K562 (cell line): Measurements from ENCODE around the gene IFNK. TPM values are rescaled to one million over a fixed set of nuclear protein-coding genes. Genes with fewer than 3 reads are reported as not detected.

Experiments used
- ATAC-seq: fragments of 200-7000 bp; cut with Tn5 transposase; 3 replicates; pipeline ENCODE4 v1.9.1; 2020; ENCODE audit warnings: moderate library complexity
- BruUV-seq: library from RNA; stranded (reverse); fragments of 400-500 nt; replicated peaks from 2 replicates; lab custom pipeline; 2021; lab: Mats Ljungman, UMichigan
- CTCF ChIA-PET: fragments of 300-600 bp; formaldehyde crosslinking; extraction: SDS; loops from one replicate; lab custom pipeline; 2021; ENCODE audit warnings: low intra/inter-chr PET ratio; lab: Yijun Ruan, JAX
- POLR2A ChIA-PET: fragments of 300-600, 350-650 bp; sonication (Branson Sonifier 250); formaldehyde crosslinking; extraction: SDS; loops from one replicate; lab custom pipeline; 2021; ENCODE audit warnings: antibody characterized with exemption, inconsistent platforms; lab: Yijun Ruan, JAX
- DNase-seq, 4 experiments: peaks; one replicate each; pipeline versions ENCODE4 v3.0.0 to v3.0.0-alpha.2; 2011 to 2018; ENCODE audit warnings: low spot score in 3 of 4, mixed read lengths in 3 of 4; ENCODE audit errors: extremely low read depth in 1 of 4
- FAIRE-seq: peaks from 2 replicates; lab custom pipeline; 2011; peaks lifted over from hg19 to GRCh38; lab: Jason Lieb, UNC
- H2AFZ ChIP-seq: 2 replicates; pipeline ENCODE4 v1.6.0; 2011; ENCODE audit warnings: low read depth, low read length, control low read depth, inconsistent platforms
- H3K27ac ChIP-seq: fragments of 200-600 bp; 3 replicates; pipeline ENCODE4 v1.8.0; 2011; ENCODE audit warnings: low read depth, mild to moderate bottlenecking, control low read depth, inconsistent platforms, low read length, moderate library complexity, mixed read lengths; ENCODE audit errors: extremely low read depth
- H3K27me3 ChIP-seq, 2 experiments: fragments of 300-600 bp in 1 of 2; 2 replicates in 1 of 2; 3 replicates in 1 of 2; pipeline versions ENCODE4 v1.6.0 to v1.8.0; 2011; ENCODE audit warnings: inconsistent platforms in 2 of 2, low read length in 2 of 2, mild to moderate bottlenecking in 1 of 2, mixed read lengths in 1 of 2, moderate library complexity in 1 of 2; ENCODE audit not compliant: control insufficient read depth in 2 of 2, insufficient read depth in 2 of 2
- H3K36me3 ChIP-seq: fragments of 300-600 bp; 3 replicates; pipeline ENCODE4 v1.8.0; 2011; ENCODE audit warnings: mild to moderate bottlenecking, low read length, inconsistent platforms; ENCODE audit not compliant: control insufficient read depth, insufficient read depth
- H3K4me1 ChIP-seq, 2 experiments: fragments of 200-600 bp in 1 of 2; replicated peaks in 1 of 2; 2 replicates in 1 of 2; 3 replicates in 1 of 2; pipeline versions ENCODE4 v1.5.1 to v1.8.0; 2011; ENCODE audit warnings: inconsistent platforms in 2 of 2, low read length in 2 of 2, mild to moderate bottlenecking in 1 of 2, mixed read lengths in 1 of 2, moderate library complexity in 1 of 2; ENCODE audit not compliant: control insufficient read depth in 2 of 2, insufficient read depth in 2 of 2
- H3K4me2 ChIP-seq: 2 replicates; pipeline ENCODE4 v1.6.1; 2011; ENCODE audit warnings: low read length, control low read depth, inconsistent platforms, mixed read lengths; ENCODE audit not compliant: insufficient read depth
- H3K4me3 ChIP-seq: fragments of 200-600 bp; sonication (generic), shearing (Covaris generic); 2 replicates; pipeline ENCODE4 v1.5.1; 2016; ENCODE audit warnings: control low read depth, inconsistent platforms
- H3K79me2 ChIP-seq: fragments of 200-600 bp; 3 replicates; pipeline ENCODE4 v1.8.0; 2011; ENCODE audit warnings: low read length, inconsistent platforms; ENCODE audit not compliant: control insufficient read depth, insufficient read depth
- H3K9ac ChIP-seq, 2 experiments: 2 replicates each; pipeline versions ENCODE4 v1.6.0 to v1.6.1; 2011; ENCODE audit warnings: low read depth in 2 of 2, low read length in 2 of 2, control low read depth in 1 of 2, inconsistent platforms in 1 of 2, mild to moderate bottlenecking in 1 of 2, mixed read lengths in 1 of 2; ENCODE audit not compliant: insufficient read depth in 1 of 2
- H3K9me1 ChIP-seq: one replicate; pipeline ENCODE4 v1.6.0; 2011; ENCODE audit warnings: inconsistent platforms, mild to moderate bottlenecking, low read length, moderate library complexity; ENCODE audit not compliant: control insufficient read depth, insufficient read depth
- H3K9me3 ChIP-seq: replicated peaks from 2 replicates; pipeline ENCODE4 v1.5.1; 2011; ENCODE audit warnings: low read depth, low read length, inconsistent platforms; ENCODE audit not compliant: control insufficient read depth, insufficient read depth
- H4K20me1 ChIP-seq: replicated peaks from 2 replicates; pipeline ENCODE4 v1.6.1; 2011; ENCODE audit warnings: low read length, inconsistent platforms, mixed read lengths; ENCODE audit not compliant: control insufficient read depth, insufficient read depth
- AFF1 ChIP-seq, 2 experiments: fragments of 450-650 bp; IDR thresholded peaks; 2 replicates each; pipeline ENCODE4 v1.6.1; 2018; ENCODE audit warnings: mild to moderate bottlenecking in 2 of 2, low read depth in 1 of 2; ENCODE audit not compliant: partially characterized antibody in 2 of 2
- CBX2 ChIP-seq: fragments of 200-600 bp; sonication (generic); IDR thresholded peaks from one replicate; pipeline ENCODE4 v1.6.1; 2012; ENCODE audit warnings: mild to moderate bottlenecking, low read length, inconsistent platforms; ENCODE audit not compliant: insufficient read depth, poor library complexity, severe bottlenecking
- E2F8 ChIP-seq: fragments of 450-650 bp; IDR thresholded peaks from 2 replicates; pipeline ENCODE4 v1.7.1; 2018; ENCODE audit warnings: mild to moderate bottlenecking, low read depth; ENCODE audit not compliant: partially characterized antibody
- MAX ChIP-seq: sonication (generic); formaldehyde crosslinking; IDR thresholded peaks from 2 replicates; pipeline ENCODE4 v1.9.0; 2022; ENCODE audit warnings: mild to moderate bottlenecking, missing genetic modification reagents
- WGBS: fragments of 100-300 bp; shearing (Covaris generic); methylation state at CpG from one replicate; pipeline ENCODE4 v1.1.6; 2016; ENCODE audit warnings: low coverage, mixed read lengths; ENCODE audit not compliant: insufficient coverage; ENCODE audit errors: missing lambda C conversion rate; 5-methylcytosine and 5-hydroxymethylcytosine counted together
- in situ Hi-C: fragments of 300-500 bp; cut with MboI; formaldehyde crosslinking; loops from 4 replicates; pipeline ENCODE4 v1.15.0; 2018; ENCODE audit warnings: inconsistent platforms, mixed read lengths
- intact Hi-C: fragments of 100-400 bp; cut with micrococcal nuclease; formaldehyde crosslinking; loops from 2 replicates; pipeline ENCODE4 v1.14.2; 2022
- polyA plus RNA-seq, 8 experiments: library from polyadenylated mRNA; depleted of rRNA in 4 of 8; stranded (reverse) in 5 of 8; unstranded in 3 of 8; fragments of >200 nt; fragmentation: Nextera tagmentation in 2 of 8; fragmentation: Illumina TruSeq in 1 of 8; extraction: Ambion mirVana in 2 of 8; extraction: Trizol in 1 of 8; gene quantifications; 2 replicates each; pipeline versions ENCODE4 v1.2.1 to v1.2.3, GENCODE V29; 2011 to 2014; ENCODE audit warnings: inconsistent platforms in 1 of 8, missing spikeins in 1 of 8
- total RNA-seq, 7 experiments: library from RNA; depleted of rRNA in 6 of 7; stranded (reverse); fragments of >200 nt in 6 of 7; fragmentation: Illumina TruSeq in 2 of 7; extraction: Trizol in 2 of 7; gene quantifications; 2 replicates each; pipeline versions ENCODE4 v1.2.1 to v1.2.3, GENCODE V29; 2011 to 2021; ENCODE audit warnings: low replicate concordance in 1 of 7

The IFNK gene
- total and polyA plus RNA-seq, 9 of the 15 experiments (the other 6 are each of a cell fraction or from before 2014, with no cell fraction given) = 0.11 TPM; not detected in 8

GRCh38 chr9:27505744-27506161, 18.3 kb upstream of the IFNK start:
- ATAC-seq (no peak), FAIRE-seq (no peak), DNase-seq (no peak)
- Histone ChIP-seq H4K20me1 (no peaks in the 10 kb centered on the region), H3K36me3 (peaks cover 6% of the 10 kb centered on the region; the same call in 1 of the 3 replicates), H3K79me2 (peaks cover 4% of the 10 kb centered on the region), H3K9ac (no peak overlapping the region), H2AFZ (no peak overlapping the region), H3K9me1 (no peaks in the 10 kb centered on the region), H3K9me3 (no peaks in the 10 kb centered on the region), H3K4me2 (no peak overlapping the region), H3K4me3 (no peak overlapping the region), H3K27ac (no peak overlapping the region), H3K4me1 (no peaks in the 10 kb centered on the region; a peak in 2 of 5 replicates), H3K27me3 (no peaks in the 10 kb centered on the region)
- TF ChIP-seq CBX2 (no peak), E2F8 (no peak), MAX (CRISPR knock-in tag) (no peak), AFF1 (IDR thresholded peaks at IDR 0.05; ENCODE audit: low read depth in 1 of 2, partially characterized antibody in 2 of 2) (no peak)
- CTCF ChIA-PET = no interaction called here
- in situ Hi-C loops (no loop called here), intact Hi-C loops (no loop called here)
- POLR2A ChIA-PET = interaction anchor here (1.4 kb wide), 1 partner anchor 10 kb away, joined by 4 read pairs; no protein-coding TSS in a partner anchor
- WGBS = no CpG with 5 or more reads among the region's 5 CpGs
- BruUV-seq = no TSS peak
